Esophagus muscularis mucosa (tissue), 4 donors: Measurements from ENCODE around the gene GATD1. TPM values are rescaled to one million over a fixed set of nuclear protein-coding genes. Genes with fewer than 3 reads are reported as not detected.

Experiments used
- DNase-seq: peaks from one replicate; pipeline ENCODE4 v3.0.0-alpha.2; 2017; ENCODE audit errors: extremely low spot score
- H3K27ac ChIP-seq, 4 donors: fragments of 200-600 bp; sonication (generic); replicated peaks in 1 of 4; 1 replicate in 3 of 4; 2 replicates in 1 of 4; pipeline ENCODE4 v1.5.1; 2016 to 2019; ENCODE audit warnings: mild to moderate bottlenecking in 1 of 4
- H3K27me3 ChIP-seq, 4 donors: fragments of 200-600 bp; sonication (generic); one replicate each; pipeline versions ENCODE4 v1.5.1 to v1.6.0; 2016 to 2019
- H3K36me3 ChIP-seq, 4 donors: fragments of 200-600 bp; sonication (generic); one replicate each; pipeline ENCODE4 v1.5.1; 2016 to 2019
- H3K4me1 ChIP-seq, 4 donors: fragments of 200-600 bp; sonication (generic); one replicate each; pipeline ENCODE4 v1.5.1; 2016 to 2019
- H3K4me3 ChIP-seq, 4 donors: fragments of 200-600 bp; sonication (generic); 1 replicate in 2 of 4; 2 replicates in 2 of 4; pipeline ENCODE4 v1.5.1; 2016 to 2019; ENCODE audit warnings: mild to moderate bottlenecking in 4 of 4, moderate library complexity in 1 of 4
- H3K9me3 ChIP-seq, 4 donors: fragments of 200-600 bp; sonication (generic); 1 replicate in 3 of 4; 2 replicates in 1 of 4; pipeline ENCODE4 v1.5.1; 2016 to 2019
- CTCF ChIP-seq, 3 experiments: fragments of 200-600 bp in 2 of 3; fragments of 450-650 bp in 1 of 3; sonication (generic) in 2 of 3; IDR thresholded peaks; one replicate each; pipeline ENCODE4 v1.5.1; 2017 to 2019; ENCODE audit warnings: antibody characterized with exemption in 3 of 3, mild to moderate bottlenecking in 2 of 3, moderate library complexity in 1 of 3
- EP300 ChIP-seq: sonication (generic); formaldehyde crosslinking; IDR thresholded peaks from one replicate; pipeline ENCODE4 v1.6.1; 2017; ENCODE audit warnings: antibody characterized with exemption
- POLR2A ChIP-seq: fragments of 450-650 bp; IDR thresholded peaks from one replicate; pipeline ENCODE4 v1.6.1; 2017; ENCODE audit warnings: antibody characterized with exemption, moderate library complexity, mild to moderate bottlenecking, low read depth
- POLR2AphosphoS5 ChIP-seq, 2 donors: sonication (generic); formaldehyde crosslinking; IDR thresholded peaks; one replicate each; pipeline ENCODE4 v1.6.1; 2017; ENCODE audit warnings: antibody characterized with exemption in 2 of 2
- WGBS: methylation state at CpG from one replicate; pipeline ENCODE4 v1.1.5; 2018; 5-methylcytosine and 5-hydroxymethylcytosine counted together
- intact Hi-C: fragments of 100-400 bp; cut with DNase I; formaldehyde crosslinking; loops from one replicate; pipeline ENCODE4 v1.15.1; 2023
- total RNA-seq, 4 donors: library from RNA; depleted of rRNA; stranded (reverse); fragments of >200 nt; gene quantifications; one replicate each; pipeline versions ENCODE4 v1.1.0 to v1.2.1, GENCODE V29; 2016

GATD1 gene
- total RNA-seq, 4 donors from 2014 or later, result 24.0 to 37.7 (median 28.9) TPM

- WGBS, result 91% methylated on average over 22 of the region's 30 CpGs
- DNase-seq, result no peak
- Histone ChIP-seq H3K27ac (no peak overlapping the region), H3K9me3 (no peaks in the 10 kb centered on the region), H3K27me3 (no peaks in the 10 kb centered on the region), H3K4me1 (peaks cover 39 to 56% (median 47%) of the 10 kb centered on the region in 4 donors), H3K36me3 (peaks cover 14 to 44% (median 40%) of the 10 kb centered on the region in 4 donors), H3K4me3 (no peak overlapping the region)
- intact Hi-C loops, result no loop called here
- TF ChIP-seq EP300 (no peak), CTCF (IDR thresholded peaks at IDR 0.05) (no peak), POLR2A (no peak), POLR2AphosphoS5 (IDR thresholded peaks at IDR 0.05) (no peak)
Observed at GRCh38 chr11:800473-800872, 23.2 kb upstream of the GATD1 start.

- Histone ChIP-seq H3K27ac (no peak overlapping the region), H3K27me3 (no peaks in the 10 kb centered on the region), H3K4me3 (no peak overlapping the region), H3K9me3 (no peaks in the 10 kb centered on the region), H3K36me3 (peaks cover 14 to 44% (median 40%) of the 10 kb centered on the region in 4 donors), H3K4me1 (peaks cover 43 to 56% (median 47%) of the 10 kb centered on the region in 4 donors)
- whole genome bisulfite sequencing, result 88% methylated on average over 7 of the region's 32 CpGs
- no peak for TF ChIP-seq EP300
- TF ChIP-seq POLR2AphosphoS5 (IDR thresholded peaks at IDR 0.05), result no peak
- no peak for TF ChIP-seq POLR2A
- TF ChIP-seq CTCF (IDR thresholded peaks at IDR 0.05), result no peak
- intact Hi-C loops, result no loop called here
- no peak for DNase-seq
Observed at GRCh38 chr11:799641-800316, 22.5 kb upstream of the GATD1 start.

- intact Hi-C loops, result no loop called here
- peak within 1 kb of the TSS; percentile 84 to 93 (median 90) for H3K27ac ChIP-seq
- H3K36me3 ChIP-seq, result peaks cover 14 to 49% (median 45%) of the 10 kb centered on the region in 4 donors
- H3K4me3 ChIP-seq, result peak within 1 kb of the TSS; percentile 59 to 93 (median 84)
- peak; percentile 87 to 96 (median 90) for TF ChIP-seq CTCF (IDR thresholded peaks at IDR 0.05)
- no peak for TF ChIP-seq POLR2AphosphoS5 (IDR thresholded peaks at IDR 0.05)
- no peaks in the 10 kb centered on the region for H3K9me3 ChIP-seq
- DNase-seq, result no peak
- WGBS, result 20% methylated on average over 9 of the region's 69 CpGs
- peaks cover 32 to 50% (median 37%) of the 10 kb centered on the region in 4 donors for H3K4me1 ChIP-seq
- H3K27me3 ChIP-seq, result no peaks in the 10 kb centered on the region
Observed at GRCh38 chr11:798093-798713, 20.9 kb upstream of the GATD1 start, which contains the start of gene SLC25A22. TSS of gene SLC25A22 (minus strand) at chr11:798281. CDS start at chr11:795006, 3,275 bp downstream.

GRCh38 chr11:797296-798092, 20.2 kb upstream of the GATD1 start:
- TF ChIP-seq POLR2AphosphoS5 (IDR thresholded peaks at IDR 0.05) (peak; percentile 23 to 26), EP300 (no peak)
- H3K36me3 ChIP-seq, result peaks cover 7 to 50% (median 44%) of the 10 kb centered on the region in 4 donors
- H3K4me3 ChIP-seq, result peak overlapping the region; percentile 59 to 93 (median 84)
- H3K9me3 ChIP-seq, result no peaks in the 10 kb centered on the region
- H3K27me3 ChIP-seq, result no peaks in the 10 kb centered on the region
- WGBS, result 0% methylated on average over 10 of the region's 57 CpGs
- intact Hi-C loops, result no loop called here
- H3K27ac ChIP-seq, result peak overlapping the region; percentile 84 to 93 (median 90)
- H3K4me1 ChIP-seq, result peaks cover 32 to 49% (median 37%) of the 10 kb centered on the region in 4 donors
- DNase-seq, result peak; percentile 94
